ENCODE measurements around the gene C1QL1.

DNA sequence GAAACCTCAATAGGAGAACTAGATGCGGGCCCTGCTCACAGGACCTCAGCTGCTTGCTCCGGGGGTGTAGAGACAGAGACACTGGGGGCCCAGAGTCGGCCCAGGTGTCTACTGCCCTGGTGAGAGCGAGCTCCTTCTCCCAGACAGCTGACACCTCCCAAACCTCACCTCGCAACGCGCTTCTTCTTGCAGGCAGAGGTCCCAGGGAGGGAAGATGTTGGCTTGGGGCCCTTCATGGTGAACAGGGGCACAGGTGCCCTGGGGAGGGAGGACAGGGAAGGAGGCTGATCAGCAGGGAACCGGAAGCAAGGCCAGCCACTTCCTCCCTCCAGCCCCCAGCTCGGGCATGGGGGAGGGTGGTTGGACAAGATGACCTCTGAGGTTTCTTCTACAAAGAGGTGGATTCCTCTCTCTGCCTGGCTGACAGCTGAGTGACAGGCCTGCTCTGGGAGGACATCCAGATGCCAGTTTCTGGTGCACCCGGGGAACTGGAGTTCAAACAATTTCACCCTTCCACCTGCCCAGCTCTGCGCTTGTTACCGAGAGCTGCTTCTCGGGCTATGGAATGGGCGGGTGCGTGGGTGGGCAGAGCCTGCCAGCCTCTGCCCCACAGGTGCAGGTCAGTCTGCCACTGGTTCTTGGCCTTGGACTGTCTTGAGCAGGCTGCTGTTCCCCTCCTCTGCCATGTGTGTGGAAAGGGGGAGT, 41.1 kb downstream of the C1QL1 start:
- no peak for TF ChIP-seq DNMT1 (IDR thresholded peaks at IDR 0.05)
- no peak for TF ChIP-seq FOXA3 (CRISPR knock-in tag; conservative IDR thresholded peaks at IDR 0.05 in 1 of 2, IDR thresholded peaks at IDR 0.05 in 1 of 2)
- no peak for TF ChIP-seq HDAC6 (IDR thresholded peaks at IDR 0.05; ENCODE audit: low read depth, low read length)
- no peak for TF ChIP-seq GABPB2 (CRISPR knock-in tag; conservative IDR thresholded peaks at IDR 0.05)
- no peak for TF ChIP-seq NRF1 (conservative IDR thresholded peaks at IDR 0.05 in 1 of 2, IDR thresholded peaks at IDR 0.05 in 1 of 2)
- no peak for TF ChIP-seq RFX7 (CRISPR knock-in tag; IDR thresholded peaks at IDR 0.05)
- TF ChIP-seq, protein P1, sequence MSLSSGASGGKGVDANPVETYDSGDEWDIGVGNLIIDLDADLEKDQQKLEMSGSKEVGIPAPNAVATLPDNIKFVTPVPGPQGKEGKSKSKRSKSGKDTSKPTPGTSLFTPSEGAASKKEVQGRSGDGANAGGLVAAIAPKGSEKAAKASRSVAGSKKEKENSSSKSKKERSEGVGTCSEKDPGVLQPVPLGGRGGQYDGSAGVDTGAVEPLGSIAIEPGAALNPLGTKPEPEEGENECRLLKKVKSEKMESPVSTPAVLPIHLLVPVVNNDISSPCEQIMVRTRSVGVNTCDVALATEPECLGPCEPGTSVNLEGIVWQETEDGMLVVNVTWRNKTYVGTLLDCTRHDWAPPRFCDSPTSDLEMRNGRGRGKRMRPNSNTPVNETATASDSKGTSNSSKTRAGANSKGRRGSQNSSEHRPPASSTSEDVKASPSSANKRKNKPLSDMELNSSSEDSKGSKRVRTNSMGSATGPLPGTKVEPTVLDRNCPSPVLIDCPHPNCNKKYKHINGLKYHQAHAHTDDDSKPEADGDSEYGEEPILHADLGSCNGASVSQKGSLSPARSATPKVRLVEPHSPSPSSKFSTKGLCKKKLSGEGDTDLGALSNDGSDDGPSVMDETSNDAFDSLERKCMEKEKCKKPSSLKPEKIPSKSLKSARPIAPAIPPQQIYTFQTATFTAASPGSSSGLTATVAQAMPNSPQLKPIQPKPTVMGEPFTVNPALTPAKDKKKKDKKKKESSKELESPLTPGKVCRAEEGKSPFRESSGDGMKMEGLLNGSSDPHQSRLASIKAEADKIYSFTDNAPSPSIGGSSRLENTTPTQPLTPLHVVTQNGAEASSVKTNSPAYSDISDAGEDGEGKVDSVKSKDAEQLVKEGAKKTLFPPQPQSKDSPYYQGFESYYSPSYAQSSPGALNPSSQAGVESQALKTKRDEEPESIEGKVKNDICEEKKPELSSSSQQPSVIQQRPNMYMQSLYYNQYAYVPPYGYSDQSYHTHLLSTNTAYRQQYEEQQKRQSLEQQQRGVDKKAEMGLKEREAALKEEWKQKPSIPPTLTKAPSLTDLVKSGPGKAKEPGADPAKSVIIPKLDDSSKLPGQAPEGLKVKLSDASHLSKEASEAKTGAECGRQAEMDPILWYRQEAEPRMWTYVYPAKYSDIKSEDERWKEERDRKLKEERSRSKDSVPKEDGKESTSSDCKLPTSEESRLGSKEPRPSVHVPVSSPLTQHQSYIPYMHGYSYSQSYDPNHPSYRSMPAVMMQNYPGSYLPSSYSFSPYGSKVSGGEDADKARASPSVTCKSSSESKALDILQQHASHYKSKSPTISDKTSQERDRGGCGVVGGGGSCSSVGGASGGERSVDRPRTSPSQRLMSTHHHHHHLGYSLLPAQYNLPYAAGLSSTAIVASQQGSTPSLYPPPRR (CRISPR knock-in tag; IDR thresholded peaks at IDR 0.05; ENCODE audit: borderline replicate concordance), result no peak
- TF ChIP-seq, protein P2, sequence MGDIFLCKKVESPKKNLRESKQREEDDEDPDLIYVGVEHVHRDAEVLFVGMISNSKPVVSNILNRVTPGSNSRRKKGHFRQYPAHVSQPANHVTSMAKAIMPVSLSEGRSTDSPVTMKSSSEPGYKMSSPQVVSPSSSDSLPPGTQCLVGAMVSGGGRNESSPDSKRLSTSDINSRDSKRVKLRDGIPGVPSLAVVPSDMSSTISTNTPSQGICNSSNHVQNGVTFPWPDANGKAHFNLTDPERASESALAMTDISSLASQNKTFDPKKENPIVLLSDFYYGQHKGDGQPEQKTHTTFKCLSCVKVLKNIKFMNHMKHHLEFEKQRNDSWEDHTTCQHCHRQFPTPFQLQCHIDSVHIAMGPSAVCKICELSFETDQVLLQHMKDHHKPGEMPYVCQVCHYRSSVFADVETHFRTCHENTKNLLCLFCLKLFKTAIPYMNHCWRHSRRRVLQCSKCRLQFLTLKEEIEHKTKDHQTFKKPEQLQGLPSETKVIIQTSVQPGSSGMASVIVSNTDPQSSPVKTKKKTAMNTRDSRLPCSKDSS (IDR thresholded peaks at IDR 0.05; ENCODE audit: low read depth, partially characterized antibody), result no peak
- no peak for TF ChIP-seq CBX2 (IDR thresholded peaks at IDR 0.05; ENCODE audit: insufficient read depth, low read length, poor library complexity, severe bottlenecking)
- TF ChIP-seq, protein P3, sequence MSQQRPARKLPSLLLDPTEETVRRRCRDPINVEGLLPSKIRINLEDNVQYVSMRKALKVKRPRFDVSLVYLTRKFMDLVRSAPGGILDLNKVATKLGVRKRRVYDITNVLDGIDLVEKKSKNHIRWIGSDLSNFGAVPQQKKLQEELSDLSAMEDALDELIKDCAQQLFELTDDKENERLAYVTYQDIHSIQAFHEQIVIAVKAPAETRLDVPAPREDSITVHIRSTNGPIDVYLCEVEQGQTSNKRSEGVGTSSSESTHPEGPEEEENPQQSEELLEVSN (IDR thresholded peaks at IDR 0.05; ENCODE audit: borderline replicate concordance in 1 of 2, extremely low read depth in 1 of 2, insufficient read depth in 1 of 2, insufficient read length in 1 of 2, low read depth in 1 of 2, low read length in 1 of 2, poor library complexity in 1 of 2, severe bottlenecking in 1 of 2), result no peak
- TF ChIP-seq ZNF57 (CRISPR knock-in tag; IDR thresholded peaks at IDR 0.05), result no peak
- TF ChIP-seq, protein P4, sequence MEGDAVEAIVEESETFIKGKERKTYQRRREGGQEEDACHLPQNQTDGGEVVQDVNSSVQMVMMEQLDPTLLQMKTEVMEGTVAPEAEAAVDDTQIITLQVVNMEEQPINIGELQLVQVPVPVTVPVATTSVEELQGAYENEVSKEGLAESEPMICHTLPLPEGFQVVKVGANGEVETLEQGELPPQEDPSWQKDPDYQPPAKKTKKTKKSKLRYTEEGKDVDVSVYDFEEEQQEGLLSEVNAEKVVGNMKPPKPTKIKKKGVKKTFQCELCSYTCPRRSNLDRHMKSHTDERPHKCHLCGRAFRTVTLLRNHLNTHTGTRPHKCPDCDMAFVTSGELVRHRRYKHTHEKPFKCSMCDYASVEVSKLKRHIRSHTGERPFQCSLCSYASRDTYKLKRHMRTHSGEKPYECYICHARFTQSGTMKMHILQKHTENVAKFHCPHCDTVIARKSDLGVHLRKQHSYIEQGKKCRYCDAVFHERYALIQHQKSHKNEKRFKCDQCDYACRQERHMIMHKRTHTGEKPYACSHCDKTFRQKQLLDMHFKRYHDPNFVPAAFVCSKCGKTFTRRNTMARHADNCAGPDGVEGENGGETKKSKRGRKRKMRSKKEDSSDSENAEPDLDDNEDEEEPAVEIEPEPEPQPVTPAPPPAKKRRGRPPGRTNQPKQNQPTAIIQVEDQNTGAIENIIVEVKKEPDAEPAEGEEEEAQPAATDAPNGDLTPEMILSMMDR (IDR thresholded peaks at IDR 0.05 in 2 of 3, conservative IDR thresholded peaks at IDR 0.05 in 1 of 3; ENCODE audit: insufficient read depth in 2 of 3, low read depth in 1 of 3, low read length in 3 of 3), result no peak
- TF ChIP-seq GTF2F1 (IDR thresholded peaks at IDR 0.05; ENCODE audit: low read depth, low read length), result no peak

Data from K562 (cell line).